BJ (cell line): ENCODE measurements around the gene CGRRF1. TPM values are rescaled to one million over a fixed set of nuclear protein-coding genes. Genes with fewer than 3 reads are reported as not detected.

Experiments used
- CTCF ChIA-PET: fragments of 350-600 bp; formaldehyde crosslinking; extraction: SDS; loops from one replicate; lab custom pipeline; 2021; ENCODE audit warnings: antibody characterized with exemption, inconsistent platforms; lab: Yijun Ruan, JAX
- POLR2A ChIA-PET: fragments of 300-600 bp; sonication (Branson Sonifier 250); formaldehyde crosslinking; extraction: SDS; loops from one replicate; lab custom pipeline; 2021; ENCODE audit warnings: antibody characterized with exemption; lab: Charles Lee
- DNase-seq: peaks from one replicate; pipeline ENCODE4 v3.0.0-alpha.2; 2011; ENCODE audit warnings: low read depth
- H3K27me3 ChIP-seq: 2 replicates; pipeline ENCODE4 v1.6.0; 2011; ENCODE audit warnings: low read length; ENCODE audit not compliant: control insufficient read depth, insufficient read depth
- H3K36me3 ChIP-seq: 2 replicates; pipeline ENCODE4 v1.5.1; 2011; ENCODE audit warnings: low read length; ENCODE audit not compliant: control insufficient read depth, insufficient read depth
- H3K4me3 ChIP-seq: 2 replicates; pipeline ENCODE4 v1.5.1; 2011; ENCODE audit warnings: low read depth, mild to moderate bottlenecking, control low read depth, low read length
- CTCF ChIP-seq: IDR thresholded peaks from 2 replicates; pipeline ENCODE4 v1.5.1; 2011; ENCODE audit warnings: low read depth, mild to moderate bottlenecking, control low read depth, inconsistent platforms, low read length, moderate library complexity; ENCODE audit not compliant: insufficient read depth
- polyA plus RNA-seq: library from polyadenylated mRNA; depleted of rRNA; stranded (reverse); fragments of >200 nt; gene quantifications from 2 replicates; pipeline ENCODE4 v1.2.3, GENCODE V29; 2011

The CGRRF1 gene
- polyA plus RNA-seq, 1 experiment = 7.5 TPM

GRCh38 chr14:54564071-54564867 is 54.6 kb downstream of the CGRRF1 start:
- H3K27me3 ChIP-seq = no peaks in the 10 kb centered on the region
- CTCF ChIA-PET = interaction anchor here (0.5 to 6.5 kb wide), 31 partner anchors 10 to 451 kb away, joined by 3 to 111 read pairs (median 5); partner anchors contain the start of gene CGRRF1
- peak; percentile 59 for TF ChIP-seq CTCF
- peak overlapping the region; percentile 86 for H3K4me3 ChIP-seq
- H3K36me3 ChIP-seq = 0 out of 2 replicates have a peak, but pooled peaks cover 1% of the 10 kb centered on the region
- POLR2A ChIA-PET = interaction anchor here (1.1 kb wide), 1 partner anchor 88 kb away, joined by 3 read pairs; no protein-coding TSS in a partner anchor
- DNase-seq = no peak

GRCh38 chr14:54564868-54565784 is 55.4 kb downstream of the CGRRF1 start:
- ChIA-PET CTCF (interaction anchor here (0.7 to 6.5 kb wide), 28 partner anchors 11 to 247 kb away, joined by 3 to 111 read pairs (median 5); no protein-coding TSS in a partner anchor), POLR2A (interaction anchor here (0.6 to 1.1 kb wide), 8 partner anchors 38 to 172 kb away, joined by 3 to 7 read pairs (median 3); partner anchors contain the start of gene CGRRF1)
- TF ChIP-seq CTCF = no peak; the same call in none of the 2 replicates
- no peak for DNase-seq
- peak overlapping the region; percentile 86 for H3K4me3 ChIP-seq
- no peaks in the 10 kb centered on the region for H3K27me3 ChIP-seq
- 0 out of 2 replicates have a peak, but pooled peaks cover 1% of the 10 kb centered on the region for H3K36me3 ChIP-seq

GRCh38 chr14:54565785-54566409 is 56.2 kb downstream of the CGRRF1 start:
- TF ChIP-seq CTCF = no peak
- H3K27me3 ChIP-seq = no peaks in the 10 kb centered on the region
- peak overlapping the region; percentile 86 for H3K4me3 ChIP-seq
- 0 out of 2 replicates have a peak, but pooled peaks cover 1% of the 10 kb centered on the region for H3K36me3 ChIP-seq
- POLR2A ChIA-PET = interaction anchor here (0.6 to 1.1 kb wide), 9 partner anchors 37 to 172 kb away, joined by 3 to 7 read pairs (median 3); partner anchors contain the start of gene CGRRF1
- CTCF ChIA-PET = interaction anchor here (0.7 to 6.5 kb wide), 10 partner anchors 40 to 239 kb away, joined by 3 to 111 read pairs (median 4); no protein-coding TSS in a partner anchor
- peak; percentile 66 for DNase-seq

GRCh38 chr14:54566410-54567223 is 56.9 kb downstream of the CGRRF1 start, which contains the start of gene SAMD4A:
Gene SAMD4A, plus strand, starts transcription at chr14:54567128. Its CDS starts 789 bp downstream, at chr14:54567917.
- H3K27me3 ChIP-seq = no peaks in the 10 kb centered on the region
- H3K4me3 ChIP-seq = peak within 1 kb of the TSS; percentile 86
- CTCF ChIA-PET = interaction anchor here (0.7 to 6.5 kb wide), 15 partner anchors 11 to 239 kb away, joined by 3 to 111 read pairs (median 4); no protein-coding TSS in a partner anchor
- peak; percentile 46; the same call in 1 of the 2 replicates for TF ChIP-seq CTCF
- 0 out of 2 replicates have a peak, but pooled peaks cover 1% of the 10 kb centered on the region for H3K36me3 ChIP-seq
- no peak for DNase-seq
- POLR2A ChIA-PET = interaction anchor here (0.6 to 1.2 kb wide), 4 partner anchors 40 to 120 kb away, joined by 3 to 7 read pairs (median 5); partner anchors contain the start of gene CGRRF1
